Gastroesophageal sphincter (tissue), 4 donors: Measurements from ENCODE around the gene TSPO. TPM values are rescaled to one million over a fixed set of nuclear protein-coding genes. Genes with fewer than 3 reads are reported as not detected.

ENCODE experiments used
- ATAC-seq: fragments of 150-250 bp; one replicate; pipeline ENCODE4 v1.9.1; 2016; ENCODE audit warnings: mild to moderate bottlenecking, moderate library complexity
- H3K27ac ChIP-seq, 4 donors: fragments of 200-600 bp; sonication (generic) in 3 of 4; 1 replicate in 3 of 4; 2 replicates in 1 of 4; pipeline ENCODE4 v1.5.1; 2016 to 2019
- H3K27me3 ChIP-seq: fragments of 200-600 bp; sonication (generic); one replicate; pipeline ENCODE4 v1.5.1; 2019
- H3K36me3 ChIP-seq, 2 donors: fragments of 200-600 bp; sonication (generic); one replicate each; pipeline ENCODE4 v1.5.1; 2019; ENCODE audit warnings: control low read depth in 1 of 2
- H3K4me1 ChIP-seq, 3 donors: fragments of 200-600 bp; sonication (generic); 1 replicate in 2 of 3; 2 replicates in 1 of 3; pipeline ENCODE4 v1.5.1; 2016 to 2019; ENCODE audit warnings: control low read depth in 2 of 3
- H3K4me3 ChIP-seq, 2 donors: fragments of 200-600 bp; sonication (generic); one replicate each; pipeline ENCODE4 v1.5.1; 2019; ENCODE audit warnings: mild to moderate bottlenecking in 1 of 2, moderate library complexity in 1 of 2
- H3K9me3 ChIP-seq, 3 donors: fragments of 200-600 bp; sonication (generic); one replicate each; pipeline ENCODE4 v1.5.1; 2017 to 2019; ENCODE audit warnings: control low read depth in 2 of 3
- EP300 ChIP-seq: sonication (generic); formaldehyde crosslinking; IDR thresholded peaks from one replicate; pipeline ENCODE4 v1.6.1; 2017; ENCODE audit warnings: antibody characterized with exemption, mild to moderate bottlenecking
- POLR2A ChIP-seq, 2 donors: fragments of 450-650 bp; IDR thresholded peaks; one replicate each; pipeline ENCODE4 v1.6.1; 2017; ENCODE audit warnings: antibody characterized with exemption in 2 of 2, mild to moderate bottlenecking in 2 of 2, moderate library complexity in 1 of 2
- POLR2AphosphoS5 ChIP-seq: sonication (generic); formaldehyde crosslinking; IDR thresholded peaks from one replicate; pipeline ENCODE4 v1.6.1; 2017; ENCODE audit warnings: antibody characterized with exemption
- WGBS, 2 donors: methylation state at CpG; one replicate each; pipeline ENCODE4 v1.1.5; 2018; ENCODE audit warnings: low coverage in 1 of 2; 5-methylcytosine and 5-hydroxymethylcytosine counted together
- total RNA-seq, 4 donors: library from RNA; depleted of rRNA; stranded (reverse); fragments of >200 nt; gene quantifications; one replicate each; pipeline ENCODE4 v1.1.0, GENCODE V29; 2016
- TF ChIP-seq, protein P1 (sequence below), 4 experiments: fragments of 200-600 bp in 2 of 4; fragments of 450-650 bp in 2 of 4; sonication (generic) in 1 of 4; IDR thresholded peaks; one replicate each; pipeline ENCODE4 v1.5.1; 2017 to 2019; ENCODE audit warnings: antibody characterized with exemption in 4 of 4, mild to moderate bottlenecking in 2 of 4, moderate library complexity in 2 of 4

Gene TSPO
- total RNA-seq, 4 donors from 2014 or later, result 112 to 240 (median 178) TPM

DNA sequence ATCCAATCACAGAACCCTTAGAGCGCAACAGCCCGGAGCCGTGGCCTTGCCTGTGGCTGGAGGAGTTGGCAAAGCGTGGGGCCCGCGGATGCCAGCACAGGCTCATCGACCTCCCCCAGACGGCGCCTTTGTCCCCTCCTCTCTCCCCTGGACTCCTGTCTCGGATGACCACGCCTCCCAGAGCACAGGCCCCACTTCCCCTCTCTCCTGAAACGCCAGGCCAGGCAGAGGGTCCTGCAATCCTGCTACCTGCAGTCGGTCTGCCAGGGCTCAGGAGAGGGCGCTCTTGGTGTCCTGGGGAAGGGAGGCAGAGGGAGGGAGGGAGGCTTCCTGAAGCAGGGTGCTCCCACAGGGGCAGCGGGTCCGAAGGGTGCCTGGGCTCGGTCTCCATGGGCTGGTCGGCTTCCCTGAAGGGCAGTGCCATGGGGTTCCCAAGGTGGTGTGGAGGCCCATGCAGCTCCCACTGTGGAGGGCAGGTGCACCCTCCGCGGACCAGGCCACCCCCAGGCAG lies 52.2 kb downstream of the TSPO start:
- ATAC-seq, result no peak
- H3K4me1 ChIP-seq, result no peaks in the 10 kb centered on the region
- WGBS, 2 donors, result 8% methylated on average over 2 of the region's 20 CpGs; no CpG with 5 or more reads in 1 of the 2 donors
- H3K9me3 ChIP-seq, result no peaks in the 10 kb centered on the region
- H3K27me3 ChIP-seq, result peaks cover 7% of the 10 kb centered on the region
- H3K4me3 ChIP-seq, result no peak overlapping the region
- no peak overlapping the region for H3K27ac ChIP-seq
- peaks cover 0 to 62% of the 10 kb centered on the region in 2 donors for H3K36me3 ChIP-seq
- no peak for TF ChIP-seq POLR2A (IDR thresholded peaks at IDR 0.05)
- TF ChIP-seq, protein P1, sequence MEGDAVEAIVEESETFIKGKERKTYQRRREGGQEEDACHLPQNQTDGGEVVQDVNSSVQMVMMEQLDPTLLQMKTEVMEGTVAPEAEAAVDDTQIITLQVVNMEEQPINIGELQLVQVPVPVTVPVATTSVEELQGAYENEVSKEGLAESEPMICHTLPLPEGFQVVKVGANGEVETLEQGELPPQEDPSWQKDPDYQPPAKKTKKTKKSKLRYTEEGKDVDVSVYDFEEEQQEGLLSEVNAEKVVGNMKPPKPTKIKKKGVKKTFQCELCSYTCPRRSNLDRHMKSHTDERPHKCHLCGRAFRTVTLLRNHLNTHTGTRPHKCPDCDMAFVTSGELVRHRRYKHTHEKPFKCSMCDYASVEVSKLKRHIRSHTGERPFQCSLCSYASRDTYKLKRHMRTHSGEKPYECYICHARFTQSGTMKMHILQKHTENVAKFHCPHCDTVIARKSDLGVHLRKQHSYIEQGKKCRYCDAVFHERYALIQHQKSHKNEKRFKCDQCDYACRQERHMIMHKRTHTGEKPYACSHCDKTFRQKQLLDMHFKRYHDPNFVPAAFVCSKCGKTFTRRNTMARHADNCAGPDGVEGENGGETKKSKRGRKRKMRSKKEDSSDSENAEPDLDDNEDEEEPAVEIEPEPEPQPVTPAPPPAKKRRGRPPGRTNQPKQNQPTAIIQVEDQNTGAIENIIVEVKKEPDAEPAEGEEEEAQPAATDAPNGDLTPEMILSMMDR (IDR thresholded peaks at IDR 0.05), result no peak

DNA sequence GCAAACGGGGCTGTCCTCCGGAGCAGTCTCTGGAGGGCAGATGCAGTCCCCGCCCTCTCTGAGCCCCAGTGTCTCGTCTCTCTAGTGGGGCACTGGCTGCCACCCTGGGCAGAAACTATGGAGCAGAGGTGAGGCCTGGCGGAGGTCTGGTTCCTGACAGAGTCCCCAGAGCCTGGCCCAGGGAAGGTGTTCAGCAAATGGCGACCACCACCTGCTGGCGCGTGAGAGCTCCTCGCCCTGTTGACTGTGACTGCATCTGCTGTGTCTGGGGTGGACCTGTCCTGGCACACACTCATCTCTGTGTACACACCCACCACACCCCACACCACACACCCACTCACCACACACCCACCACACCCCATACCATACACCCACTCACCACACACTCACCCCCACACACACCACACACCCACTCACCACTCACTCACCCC lies 53.9 kb downstream of the TSPO start:
- Histone ChIP-seq H3K36me3 (peaks cover 0 to 79% of the 10 kb centered on the region in 2 donors), H3K27ac (no peak overlapping the region), H3K4me1 (no peaks in the 10 kb centered on the region), H3K4me3 (no peak overlapping the region), H3K27me3 (no peaks in the 10 kb centered on the region), H3K9me3 (no peaks in the 10 kb centered on the region)
- ATAC-seq, result no peak
- no peak for TF ChIP-seq POLR2AphosphoS5
- TF ChIP-seq EP300, result no peak
- TF ChIP-seq, protein P1 (IDR thresholded peaks at IDR 0.05), result no peak
- no peak for TF ChIP-seq POLR2A (IDR thresholded peaks at IDR 0.05)
- 86% methylated on average over 7 of the region's 9 CpGs; no CpG with 5 or more reads in 1 of the 2 donors for WGBS, 2 donors

DNA sequence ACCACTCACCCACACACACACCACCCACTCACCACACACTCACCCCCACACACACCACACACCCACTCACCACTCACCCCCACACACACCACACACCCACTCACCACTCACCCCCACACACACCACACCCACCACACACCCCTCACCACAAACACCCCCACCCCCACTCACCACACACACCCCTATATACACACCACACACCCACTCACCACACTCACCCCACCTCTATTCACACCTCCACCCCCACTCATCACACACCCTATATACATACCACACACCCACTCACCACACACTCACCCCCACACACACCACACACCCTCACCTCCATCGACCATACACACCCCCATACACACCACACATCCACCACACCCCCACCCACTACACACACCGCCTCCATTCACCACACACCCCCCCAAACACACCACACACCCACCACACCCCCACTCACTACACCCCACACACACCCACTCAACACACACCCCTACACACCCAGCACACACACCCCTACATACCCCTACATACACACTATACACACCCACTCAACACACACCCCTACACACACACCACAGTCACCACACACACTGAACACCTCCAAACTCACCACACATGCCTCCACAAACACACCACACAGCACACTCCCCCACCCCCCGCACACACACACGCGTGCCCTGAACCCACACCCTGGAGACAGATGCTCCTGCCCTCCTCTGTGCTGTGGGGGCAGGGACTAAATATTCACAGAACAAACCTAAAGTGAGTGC lies 54.6 kb downstream of the TSPO start:
- no peaks in the 10 kb centered on the region for H3K4me1 ChIP-seq
- no peaks in the 10 kb centered on the region for H3K27me3 ChIP-seq
- H3K27ac ChIP-seq, result no peak overlapping the region
- 83 to 86% methylated on average over 2 to 4 of the region's 5 CpGs for WGBS, 2 donors
- H3K36me3 ChIP-seq, result peaks cover 0 to 86% of the 10 kb centered on the region in 2 donors
- H3K9me3 ChIP-seq, result no peaks in the 10 kb centered on the region
- TF ChIP-seq, protein P1 (IDR thresholded peaks at IDR 0.05), result no peak
- TF ChIP-seq POLR2AphosphoS5 (no peak), EP300 (no peak), POLR2A (IDR thresholded peaks at IDR 0.05) (no peak)
- no peak overlapping the region for H3K4me3 ChIP-seq
- ATAC-seq, result no peak

DNA sequence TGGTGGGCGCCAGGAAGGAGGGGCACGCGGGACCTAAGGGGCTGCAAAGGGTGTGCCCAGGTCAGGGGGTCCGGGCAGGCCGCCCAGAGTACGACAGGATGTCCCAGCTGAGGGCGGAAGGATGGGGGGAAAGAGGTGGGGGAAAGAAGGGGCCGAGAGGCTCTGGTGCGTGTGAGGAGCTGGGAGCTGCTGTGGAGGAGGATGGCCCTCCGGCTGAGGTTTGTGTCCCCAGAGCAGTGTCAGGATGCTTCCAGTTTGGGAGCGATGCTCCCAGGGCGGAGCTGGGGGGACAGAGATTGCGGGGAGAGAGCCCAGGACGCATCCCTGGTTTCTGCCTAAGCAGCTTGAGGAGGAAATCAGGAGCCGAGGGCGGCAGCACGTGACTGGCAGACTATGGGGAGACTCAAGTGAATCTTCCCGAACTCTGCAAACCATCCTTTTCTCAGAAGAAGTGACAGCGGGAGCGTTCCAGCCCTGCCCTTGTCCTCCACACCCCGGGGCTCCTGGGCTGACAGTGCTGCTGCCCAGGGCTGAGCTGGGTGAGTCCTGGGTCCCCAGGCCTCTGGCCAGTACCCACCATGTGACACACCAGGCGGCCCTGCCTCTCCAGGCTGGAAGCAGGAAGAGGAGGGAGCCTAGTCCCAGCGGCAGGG lies 55.3 kb downstream of the TSPO start:
- H3K36me3 ChIP-seq, result peaks cover 0 to 89% of the 10 kb centered on the region in 2 donors

More for the DNA sequence above, 55.3 kb downstream of the TSPO start:
- no peaks in the 10 kb centered on the region for H3K4me1 ChIP-seq
- H3K4me3 ChIP-seq, result no peak overlapping the region
- no peaks in the 10 kb centered on the region for H3K27me3 ChIP-seq
- 55 to 72% methylated on average over 4 to 6 of the region's 23 CpGs for WGBS, 2 donors
- no peak for TF ChIP-seq POLR2A (IDR thresholded peaks at IDR 0.05)
- TF ChIP-seq, protein P1 (IDR thresholded peaks at IDR 0.05), result no peak
- TF ChIP-seq POLR2AphosphoS5, result no peak
- no peak for TF ChIP-seq EP300
- no peak for ATAC-seq
- H3K27ac ChIP-seq, result no peak overlapping the region
- no peaks in the 10 kb centered on the region for H3K9me3 ChIP-seq
